Measurements from ENCODE around the gene NOL4L. TPM values are rescaled to one million over a fixed set of nuclear protein-coding genes. Genes with fewer than 3 reads are reported as not detected.

The NOL4L gene
- total RNA-seq, 1 experiment from 2014 or later: 1.4 TPM

- Histone ChIP-seq H3K4me1 (ENCODE audit: insufficient read depth, low read length, poor library complexity, severe bottlenecking) (no peaks in the 10 kb centered on the region), H3K27me3 (replicated peaks; ENCODE audit: insufficient read depth, low read depth, low read length, poor library complexity) (no peaks in the 10 kb centered on the region), H3K4me3 (ENCODE audit: low read depth, low read length, poor library complexity, severe bottlenecking) (no peak overlapping the region), H3K27ac (ENCODE audit: low read depth, low read length, poor library complexity, severe bottlenecking) (no peak overlapping the region), H3K9me3 (ENCODE audit: low read depth, low read length, poor library complexity, severe bottlenecking) (no peaks in the 10 kb centered on the region), H3K36me3 (ENCODE audit: insufficient read depth, low read length, poor library complexity, severe bottlenecking) (no peaks in the 10 kb centered on the region)
- intact Hi-C loops (cut with micrococcal nuclease; ENCODE audit: unreplicated experiment): no loop called here
- no peak for DNase-seq (ENCODE audit: low spot score)
- POLR2A ChIA-PET (ENCODE audit: low non-redundant PET): no interaction called here
- no TSS peak for BruUV-seq (replicated peaks)
- CTCF ChIA-PET: no interaction called here
- no peak for TF ChIP-seq EZH2 (IDR thresholded peaks at IDR 0.05; ENCODE audit: borderline replicate concordance, low read depth, low read length, poor library complexity, severe bottlenecking)
- no peak for TF ChIP-seq CTCF (conservative IDR thresholded peaks at IDR 0.05; ENCODE audit: low read depth, low read length)
Observed at GRCh38 chr20:32452776-32453466, 132.2 kb downstream of the NOL4L start.

- Histone ChIP-seq H3K36me3 (ENCODE audit: insufficient read depth, low read length, poor library complexity, severe bottlenecking) (no peaks in the 10 kb centered on the region), H3K4me3 (ENCODE audit: low read depth, low read length, poor library complexity, severe bottlenecking) (no peak overlapping the region), H3K27me3 (replicated peaks; ENCODE audit: insufficient read depth, low read depth, low read length, poor library complexity) (no peaks in the 10 kb centered on the region), H3K9me3 (ENCODE audit: low read depth, low read length, poor library complexity, severe bottlenecking) (no peaks in the 10 kb centered on the region), H3K27ac (ENCODE audit: low read depth, low read length, poor library complexity, severe bottlenecking) (no peak overlapping the region), H3K4me1 (ENCODE audit: insufficient read depth, low read length, poor library complexity, severe bottlenecking) (no peaks in the 10 kb centered on the region)
- TF ChIP-seq CTCF (conservative IDR thresholded peaks at IDR 0.05; ENCODE audit: low read depth, low read length) (no peak), EZH2 (IDR thresholded peaks at IDR 0.05; ENCODE audit: borderline replicate concordance, low read depth, low read length, poor library complexity, severe bottlenecking) (no peak)
- ChIA-PET CTCF (interaction anchor here (0.7 kb wide), 1 partner anchor 723 kb away, joined by 5 read pairs; no protein-coding TSS in a partner anchor), POLR2A (ENCODE audit: low non-redundant PET) (no interaction called here)
- DNase-seq (ENCODE audit: low spot score): no peak
- no TSS peak for BruUV-seq (replicated peaks)
- intact Hi-C loops (cut with micrococcal nuclease; ENCODE audit: unreplicated experiment): no loop called here
Observed at GRCh38 chr20:32451682-32452461, 133.3 kb downstream of the NOL4L start.

GRCh38 chr20:32451340-32451681, 133.8 kb downstream of the NOL4L start:
- intact Hi-C loops (cut with micrococcal nuclease; ENCODE audit: unreplicated experiment): no loop called here
- Histone ChIP-seq H3K27ac (ENCODE audit: low read depth, low read length, poor library complexity, severe bottlenecking) (no peak overlapping the region), H3K27me3 (replicated peaks; ENCODE audit: insufficient read depth, low read depth, low read length, poor library complexity) (no peaks in the 10 kb centered on the region), H3K36me3 (ENCODE audit: insufficient read depth, low read length, poor library complexity, severe bottlenecking) (no peaks in the 10 kb centered on the region), H3K4me1 (ENCODE audit: insufficient read depth, low read length, poor library complexity, severe bottlenecking) (no peaks in the 10 kb centered on the region), H3K4me3 (ENCODE audit: low read depth, low read length, poor library complexity, severe bottlenecking) (no peak overlapping the region), H3K9me3 (ENCODE audit: low read depth, low read length, poor library complexity, severe bottlenecking) (no peaks in the 10 kb centered on the region)
- DNase-seq (ENCODE audit: low spot score): no peak
- no TSS peak for BruUV-seq (replicated peaks)
- CTCF ChIA-PET: no interaction called here
- TF ChIP-seq CTCF (conservative IDR thresholded peaks at IDR 0.05; ENCODE audit: low read depth, low read length) (no peak), EZH2 (IDR thresholded peaks at IDR 0.05; ENCODE audit: borderline replicate concordance, low read depth, low read length, poor library complexity, severe bottlenecking) (no peak)
- POLR2A ChIA-PET (ENCODE audit: low non-redundant PET): no interaction called here

All from A673 (cell line).